GM18526 (cell line): ENCODE data around the gene DUSP3.

Experiments
- POLR2A ChIP-seq: IDR thresholded peaks from 3 replicates; pipeline ENCODE4 v1.6.1; 2011; ENCODE audit not compliant: insufficient read length; ENCODE audit errors: extremely low read depth

DUSP3 gene

DNA sequence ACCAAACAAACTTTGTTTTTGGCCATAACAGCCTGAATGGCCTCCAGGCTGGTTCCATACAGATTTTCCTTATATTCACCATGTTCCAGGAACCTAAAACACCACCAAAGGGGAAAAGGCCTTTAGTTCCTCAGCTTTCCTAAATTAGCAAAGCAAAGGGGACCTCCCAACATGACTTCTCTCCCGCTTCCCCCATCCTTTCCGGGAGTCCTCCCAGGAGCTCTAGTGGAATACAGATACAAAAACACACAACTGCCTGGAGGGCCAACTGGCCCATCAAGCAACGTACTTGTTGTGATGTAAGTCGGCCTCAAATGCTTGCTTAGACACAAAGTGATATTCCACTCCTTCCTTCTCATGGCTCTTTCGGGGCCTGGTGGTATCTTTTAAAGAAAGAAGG is 32.0 kb upstream of the DUSP3 start:
- TF ChIP-seq POLR2A, result no peak

DNA sequence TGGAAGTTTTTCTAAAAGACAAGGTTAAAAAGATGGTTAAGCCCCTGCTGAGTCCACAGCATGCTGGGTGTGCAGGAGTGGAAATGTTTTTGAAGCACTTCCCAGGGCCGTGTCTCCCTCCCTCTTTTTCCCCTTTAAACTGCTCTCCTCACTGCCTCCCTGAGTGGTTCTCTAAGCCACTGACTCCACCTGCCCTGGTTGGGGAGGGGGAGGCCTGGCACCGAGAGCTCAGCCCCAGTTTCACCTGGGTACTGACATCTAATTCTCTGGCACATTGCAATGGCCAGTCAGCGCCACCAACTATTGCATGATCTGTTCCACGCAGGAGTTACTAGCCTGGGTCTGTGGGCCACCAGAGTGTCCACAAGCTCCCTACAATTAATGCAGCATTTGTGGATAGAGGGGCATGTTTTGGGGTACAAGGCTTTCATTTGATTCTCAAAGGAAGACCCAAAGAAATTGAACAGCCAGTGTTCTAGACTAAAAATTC is 31.5 kb upstream of the DUSP3 start:
- no peak for TF ChIP-seq POLR2A

DNA sequence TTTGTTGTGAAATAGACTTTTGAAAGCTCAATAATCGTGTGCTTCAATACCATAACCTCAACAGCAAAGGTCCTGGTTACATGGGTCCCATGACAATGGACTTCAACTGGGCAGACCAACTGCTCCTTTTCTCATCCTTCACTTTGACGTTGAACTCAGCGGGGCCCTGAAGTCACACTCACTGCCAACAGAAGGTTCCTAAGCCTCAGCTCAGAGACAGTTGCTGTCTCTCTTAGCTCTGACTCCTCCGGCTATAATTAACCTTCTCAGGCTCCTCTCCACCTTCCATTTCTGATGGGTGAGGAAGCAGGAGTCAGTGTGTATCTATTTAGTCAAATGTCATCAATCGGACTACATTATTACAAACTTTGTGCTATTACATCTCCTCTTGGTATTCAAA is 30.3 kb upstream of the DUSP3 start:
- TF ChIP-seq POLR2A, result no peak

DNA sequence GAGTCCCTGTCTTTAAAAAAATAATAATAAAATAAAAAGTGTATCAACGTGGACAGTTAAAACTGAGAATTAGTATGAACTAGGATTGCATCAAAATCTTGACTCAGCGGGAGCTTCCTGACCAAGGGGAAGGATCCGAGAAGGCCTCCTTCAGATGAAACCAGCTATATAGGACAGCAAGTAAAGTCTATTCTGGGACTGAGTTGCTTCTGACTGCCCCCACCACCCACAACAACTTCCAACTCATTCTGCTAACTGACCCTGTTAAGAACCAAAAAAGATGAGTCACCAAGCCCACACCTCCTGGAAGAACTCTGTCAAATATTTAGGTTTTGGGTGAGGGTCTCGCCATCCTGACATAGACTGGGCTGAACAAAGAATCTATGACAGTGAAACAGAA is 29.3 kb upstream of the DUSP3 start:
- TF ChIP-seq POLR2A, result no peak

DNA sequence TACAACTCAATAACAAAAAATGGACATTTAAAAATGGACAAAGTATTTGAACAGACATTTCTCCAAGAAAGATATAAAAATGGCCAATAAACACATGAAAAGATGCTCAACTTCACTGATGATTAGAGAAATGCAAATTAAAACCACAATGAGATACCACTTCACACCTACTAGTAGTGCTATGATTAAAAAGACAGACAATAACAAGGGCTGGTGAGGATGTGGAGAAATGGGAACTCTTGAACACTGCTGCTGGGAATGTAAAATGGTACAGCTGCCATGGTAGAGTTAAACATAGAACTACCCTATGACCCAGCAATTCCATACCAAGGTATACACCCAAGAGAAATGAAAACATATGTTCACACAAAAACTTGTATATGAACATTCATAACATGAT is 26.3 kb upstream of the DUSP3 start:
- no peak for TF ChIP-seq POLR2A

DNA sequence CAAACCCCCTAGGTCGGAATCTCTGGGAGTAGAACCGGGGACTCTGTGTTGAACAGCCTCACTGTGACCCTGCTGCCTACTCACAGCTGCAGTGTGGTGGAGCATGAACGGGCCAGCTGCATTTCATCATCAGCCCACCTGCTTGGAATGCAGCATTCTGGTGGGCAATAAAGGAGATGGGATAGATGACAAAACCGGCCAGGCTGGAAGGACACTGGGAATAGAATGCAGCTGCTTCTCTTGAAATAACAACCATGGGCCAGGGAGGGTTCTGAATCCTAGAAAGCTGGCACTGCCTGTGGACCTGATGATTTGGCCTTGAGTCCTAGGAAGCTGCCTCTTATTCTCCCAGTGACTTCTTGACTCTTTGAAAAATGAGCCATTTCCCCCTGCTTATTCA is 25.0 kb upstream of the DUSP3 start:
- no peak for TF ChIP-seq POLR2A

DNA sequence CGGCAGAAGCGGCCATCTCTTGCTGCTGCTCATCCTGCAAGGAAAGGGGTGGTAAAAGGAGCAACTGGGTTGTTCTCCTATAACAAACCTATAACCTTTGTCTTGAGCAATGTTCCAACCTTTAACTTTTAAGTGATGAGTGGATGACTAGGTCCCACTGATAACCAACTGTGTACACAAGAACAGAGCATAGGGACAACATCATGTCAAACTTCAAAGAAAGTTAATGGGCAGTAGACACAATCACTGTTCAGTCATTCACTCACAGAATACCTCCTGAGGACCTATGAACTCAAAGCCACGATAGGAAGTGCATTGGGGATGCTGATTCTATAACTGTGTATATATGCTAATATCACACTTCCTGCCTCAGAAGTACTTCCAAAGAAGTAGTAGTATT is 23.1 kb upstream of the DUSP3 start:
- TF ChIP-seq POLR2A, result no peak

DNA sequence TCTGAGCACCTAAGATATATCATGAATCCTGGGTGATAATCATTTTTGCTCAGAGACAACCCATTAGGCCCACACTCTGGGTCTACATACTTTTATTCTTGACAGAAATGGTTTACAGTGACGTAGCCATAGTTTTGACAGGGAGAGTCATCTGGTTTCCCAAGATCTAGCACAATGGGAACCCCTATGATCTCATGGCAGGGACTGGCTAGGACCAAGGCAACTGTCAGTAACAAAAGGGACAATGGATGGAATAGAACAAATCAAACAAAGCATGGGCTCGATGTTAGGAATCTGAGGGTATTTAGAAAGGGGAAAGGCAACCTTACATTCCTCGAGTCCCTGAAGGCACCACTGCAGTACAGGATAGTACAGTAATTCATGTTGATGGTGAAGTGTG is 22.0 kb upstream of the DUSP3 start:
- TF ChIP-seq POLR2A, result no peak

DNA sequence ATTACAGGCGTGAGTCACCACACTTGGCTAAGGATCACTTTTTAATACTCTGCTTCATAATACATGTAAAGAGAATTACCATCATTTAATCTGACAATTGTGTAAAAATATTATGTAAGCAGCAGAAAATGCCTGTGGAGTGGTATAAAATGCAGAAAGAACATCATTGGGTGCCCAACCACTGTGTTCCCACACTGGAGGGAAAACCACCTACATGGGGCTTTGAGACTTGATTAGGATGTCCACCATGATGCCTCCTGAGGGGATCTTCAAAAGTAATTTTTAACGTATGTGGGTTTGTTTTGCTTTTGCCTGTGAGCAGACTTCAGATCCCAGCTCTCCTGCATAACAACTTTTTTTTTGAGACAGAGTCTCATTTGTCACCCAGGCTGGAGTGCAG is 20.3 kb upstream of the DUSP3 start:
- TF ChIP-seq POLR2A, result no peak

DNA sequence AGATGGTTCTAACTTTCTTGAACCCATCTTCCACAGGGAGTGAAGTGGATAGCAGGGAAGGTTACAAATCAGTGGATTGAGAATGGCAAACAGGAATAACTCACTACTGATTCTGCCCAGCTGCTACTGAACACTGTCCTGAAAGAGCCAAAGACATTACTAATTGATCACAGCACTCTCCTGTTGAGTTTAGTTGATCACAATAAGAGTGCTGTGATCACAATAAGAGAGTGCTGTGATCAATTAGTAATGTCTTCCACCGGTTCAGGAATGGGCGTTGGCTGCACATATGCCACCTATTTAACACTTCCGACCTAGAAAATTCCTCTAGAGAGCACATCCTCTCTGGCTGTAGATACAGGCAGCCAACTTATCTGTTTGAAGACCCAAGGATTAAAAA is 12.8 kb upstream of the DUSP3 start:
- no peak for TF ChIP-seq POLR2A

DNA sequence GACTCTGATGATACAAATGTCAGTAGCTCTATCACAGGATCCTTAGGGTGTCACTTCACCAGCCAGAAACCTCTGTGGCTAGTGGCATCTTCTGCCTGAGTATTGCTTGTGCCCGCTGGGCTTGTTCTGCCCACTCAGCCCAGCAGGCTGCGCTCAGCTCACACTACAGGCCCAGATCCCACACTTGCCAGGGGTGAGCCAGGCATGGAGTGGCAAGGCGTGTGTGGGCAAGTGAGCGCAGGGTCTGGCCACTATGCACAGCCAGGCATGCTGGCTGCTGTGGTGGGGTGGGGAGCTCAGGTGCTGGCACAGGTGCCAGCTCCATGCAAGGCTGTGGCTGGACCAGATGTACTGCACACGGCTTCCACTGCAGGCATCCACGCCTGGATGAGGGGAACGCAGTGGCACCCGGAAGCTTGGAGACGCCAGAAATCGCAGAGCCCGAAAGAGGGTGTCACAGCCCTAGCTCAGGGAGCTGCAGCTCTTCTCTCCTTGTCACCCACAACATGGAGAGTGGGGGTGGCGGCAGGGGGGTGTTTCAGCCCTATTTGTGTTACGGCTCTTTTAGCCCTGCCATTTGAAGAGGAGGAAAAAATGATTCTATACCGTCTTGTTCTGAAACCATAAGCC is 11.6 kb upstream of the DUSP3 start:
- no peak for TF ChIP-seq POLR2A

DNA sequence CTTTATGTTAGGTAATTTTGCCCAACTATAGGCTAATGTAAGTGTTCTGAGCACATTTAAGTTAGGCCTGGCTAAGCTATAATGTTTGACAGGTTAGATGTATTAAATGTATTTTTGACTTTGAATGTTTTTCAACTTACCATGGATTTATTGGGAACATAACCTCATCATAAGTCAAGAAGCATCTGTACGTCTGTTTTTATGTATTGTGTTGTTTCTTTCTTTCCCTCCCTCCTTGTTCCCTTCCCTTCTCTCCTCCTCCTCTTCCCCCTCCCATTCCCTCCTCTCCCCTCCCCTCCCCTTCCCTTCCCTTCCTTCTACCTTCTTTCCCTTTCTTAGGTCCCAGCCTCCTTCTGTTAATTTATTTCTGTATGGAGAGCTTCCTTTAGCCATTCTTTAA is 10.7 kb upstream of the DUSP3 start:
- TF ChIP-seq POLR2A, result no peak

DNA sequence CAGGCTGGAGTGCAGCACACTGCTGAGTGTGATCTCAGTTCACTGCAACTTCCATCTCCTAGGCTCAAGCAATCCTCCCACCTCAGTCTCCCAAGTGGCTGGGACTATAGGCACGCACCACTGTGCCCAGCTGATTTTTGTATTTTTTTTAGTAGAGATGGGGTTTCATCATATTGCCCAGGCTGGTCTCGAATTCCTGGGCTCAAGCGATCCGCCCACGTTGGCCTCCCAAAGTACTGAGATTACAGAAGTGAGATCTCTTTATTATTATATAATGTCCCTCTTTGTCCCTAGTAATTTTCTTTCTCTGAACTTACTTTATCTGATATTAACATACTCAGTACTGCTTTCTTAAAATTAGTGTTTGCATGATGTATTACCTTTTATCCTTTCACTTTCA is 9.8 kb upstream of the DUSP3 start:
- TF ChIP-seq POLR2A, result no peak

DNA sequence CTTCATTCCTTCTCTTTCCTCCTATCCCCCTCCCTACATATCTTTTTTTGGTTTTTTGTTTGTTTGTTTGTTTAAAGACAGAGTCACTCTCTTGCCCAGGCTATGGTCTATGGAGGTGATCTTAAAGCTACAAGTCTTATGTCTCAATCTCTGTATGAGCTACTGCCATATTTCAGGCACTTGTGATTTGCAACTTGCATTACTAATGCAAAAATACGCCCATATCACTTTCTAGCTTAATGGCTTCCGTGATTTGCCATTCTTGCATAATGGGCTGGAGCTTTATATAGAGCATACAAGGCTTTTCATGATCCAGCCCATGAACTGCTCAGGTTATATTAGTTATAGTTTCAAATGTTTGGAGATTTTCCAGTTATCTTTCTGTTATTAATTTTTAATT is 9.0 kb upstream of the DUSP3 start:
- TF ChIP-seq POLR2A, result no peak

DNA sequence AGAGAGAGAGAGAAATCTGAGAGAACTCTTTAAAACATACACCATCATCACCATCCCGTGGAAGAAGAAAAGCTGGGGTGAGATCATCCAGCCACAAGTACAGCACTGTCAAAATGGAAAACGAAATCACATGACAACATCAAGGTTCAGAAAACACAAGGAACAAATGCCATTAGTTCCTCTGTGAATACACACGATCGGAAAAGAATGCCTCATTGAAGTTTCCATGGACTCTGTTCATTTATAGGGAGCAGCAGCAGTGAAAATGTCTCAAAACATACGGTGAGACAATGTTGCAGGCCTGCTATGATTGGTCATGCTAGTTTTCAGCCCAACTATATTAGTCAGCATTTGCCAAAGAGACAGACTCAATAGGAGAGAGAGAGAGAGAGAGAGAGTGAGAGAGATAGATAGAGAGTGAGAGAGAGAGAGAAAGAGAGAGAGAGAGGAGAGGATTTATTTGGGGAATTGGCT is 5.9 kb upstream of the DUSP3 start:
- no peak for TF ChIP-seq POLR2A

DNA sequence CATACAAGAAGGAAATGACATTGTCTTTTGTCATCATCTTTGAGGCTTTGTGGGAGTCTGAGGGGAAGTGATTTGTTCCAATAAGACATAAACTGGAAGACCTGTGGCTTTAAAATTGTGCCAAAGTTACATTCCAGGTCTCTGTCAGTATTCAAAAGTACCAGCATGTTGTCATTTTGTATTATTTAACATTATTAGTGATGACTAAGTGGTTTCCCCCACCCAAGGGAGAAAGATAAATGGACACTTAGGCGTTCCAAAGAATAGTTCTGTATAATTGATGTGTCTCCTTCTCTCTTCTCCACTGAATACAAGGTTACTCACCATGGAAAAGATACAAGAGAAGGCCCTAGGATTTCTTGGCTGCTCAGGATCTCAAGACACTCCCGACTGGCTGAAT is 5.3 kb upstream of the DUSP3 start:
- no peak for TF ChIP-seq POLR2A

DNA sequence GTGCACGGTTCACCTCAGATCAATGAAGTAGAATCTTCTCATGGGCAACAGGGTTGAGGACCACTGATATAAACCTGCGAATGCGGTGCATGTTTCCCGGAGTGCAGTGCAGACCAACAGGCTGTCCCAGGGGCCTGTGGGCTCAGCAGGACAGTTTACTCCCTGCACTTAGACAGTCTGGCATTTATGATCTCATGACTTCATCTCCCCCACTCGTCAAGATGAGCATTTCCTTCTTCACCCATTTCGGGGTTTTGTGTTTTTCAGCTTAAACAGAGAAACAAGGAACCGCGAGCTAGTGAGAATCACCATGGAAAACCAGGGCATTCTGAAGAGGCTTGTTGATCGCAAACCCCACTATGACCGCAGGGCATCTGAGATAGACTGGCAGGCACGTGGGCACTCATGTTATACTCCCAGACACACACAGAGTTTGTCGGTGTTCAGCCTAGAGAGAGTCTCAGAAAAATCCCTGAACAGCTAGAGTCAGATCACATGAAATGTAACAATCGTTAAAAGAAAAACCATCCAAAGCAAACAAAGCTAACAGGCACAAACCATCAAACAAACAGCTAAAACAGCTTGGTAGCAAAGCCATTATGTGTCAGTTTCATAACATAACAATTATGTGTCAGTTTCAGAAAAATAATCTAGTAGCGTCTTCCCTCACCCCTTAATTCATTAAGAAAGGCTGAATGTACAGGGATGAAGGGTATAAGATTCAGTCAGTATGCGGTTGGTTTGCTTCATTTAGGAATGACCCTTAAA is 4.3 kb upstream of the DUSP3 start:
- no peak for TF ChIP-seq POLR2A

DNA sequence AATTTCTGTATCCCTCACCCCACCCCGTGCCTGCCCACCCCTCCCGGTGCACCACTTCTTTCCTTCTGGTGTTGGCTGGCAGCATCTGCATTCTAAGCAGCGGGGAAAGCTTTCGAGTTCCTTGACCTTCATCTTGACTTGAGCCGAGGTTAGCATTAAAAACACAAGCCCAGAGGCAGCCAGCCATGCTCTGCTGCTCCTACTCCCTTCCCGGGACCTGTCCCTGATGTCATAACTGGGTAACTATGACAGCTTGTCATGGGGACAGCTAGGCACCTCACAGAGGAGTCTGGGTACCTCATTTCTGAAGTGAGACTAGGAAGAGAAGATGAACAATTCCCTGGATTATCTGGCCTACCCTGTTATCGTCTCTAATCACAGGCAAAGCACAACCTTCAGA is 1.4 kb upstream of the DUSP3 start, which contains the start of gene CFAP97D1:
CFAP97D1 (plus strand) TSS at position 301 of the 400 bp plus-strand sequence; CDS start at position 329, 28 bp downstream.
- TF ChIP-seq POLR2A, result no peak
